OCI-LY7 (cell line): ENCODE data around the gene OGDH. TPM values are rescaled to one million over a fixed set of nuclear protein-coding genes. Genes with fewer than 3 reads are reported as not detected.

Experiments used
- BruUV-seq: library from RNA; stranded (reverse); fragments of 400-500 nt; replicated peaks from 2 replicates; lab custom pipeline; 2021; lab: Mats Ljungman, UMichigan
- CTCF ChIA-PET: fragments of 300-600 bp; sonication (Branson Sonifier 250); formaldehyde crosslinking; loops from one replicate; lab custom pipeline; 2022; ENCODE audit warnings: antibody characterized with exemption; ENCODE audit not compliant: unreplicated experiment; lab: Charles Lee
- POLR2A ChIA-PET: fragments of 300-600 bp; sonication (Branson Sonifier 250); formaldehyde crosslinking; loops from one replicate; lab custom pipeline; 2022; ENCODE audit warnings: antibody characterized with exemption; lab: Charles Lee
- DNase-seq: peaks from one replicate; pipeline ENCODE4 v3.0.0-alpha.2; 2015; ENCODE audit warnings: low spot score
- H2AFZ ChIP-seq: fragments of 200-600 bp; sonication (generic), shearing (Covaris generic); 2 replicates; pipeline ENCODE4 v1.6.1; 2014; ENCODE audit warnings: mild to moderate bottlenecking, antibody characterized with exemption, low read length, moderate library complexity
- H3K27ac ChIP-seq: fragments of 200-600 bp; sonication (generic); 2 replicates; pipeline ENCODE4 v1.5.1; 2014; ENCODE audit warnings: mixed run types, low read depth, mild to moderate bottlenecking, moderate library complexity, low read length, inconsistent platforms; ENCODE audit not compliant: poor library complexity, severe bottlenecking
- H3K36me3 ChIP-seq: fragments of 200-600 bp; sonication (generic); 2 replicates; pipeline ENCODE4 v1.6.1; 2014; ENCODE audit warnings: mild to moderate bottlenecking, antibody characterized with exemption, low read length, moderate library complexity, mixed read lengths; ENCODE audit not compliant: insufficient read depth
- H3K4me1 ChIP-seq: fragments of 200-600 bp; sonication (generic); 2 replicates; pipeline ENCODE4 v1.5.1; 2014; ENCODE audit warnings: mild to moderate bottlenecking, low read length; ENCODE audit not compliant: insufficient read depth, poor library complexity, severe bottlenecking
- H3K4me2 ChIP-seq: fragments of 200-600 bp; sonication (generic); 2 replicates; pipeline ENCODE4 v1.6.1; 2014; ENCODE audit warnings: mild to moderate bottlenecking, low read length
- H3K4me3 ChIP-seq: fragments of 200-600 bp; sonication (generic); 2 replicates; pipeline ENCODE4 v1.5.1; 2014; ENCODE audit warnings: mild to moderate bottlenecking, low read depth, low read length; ENCODE audit not compliant: poor library complexity, severe bottlenecking
- H3K79me2 ChIP-seq: fragments of 200-600 bp; sonication (generic); 2 replicates; pipeline ENCODE4 v1.6.1; 2016; ENCODE audit warnings: low read depth, mild to moderate bottlenecking, low read length, moderate library complexity, mixed read lengths; ENCODE audit not compliant: insufficient read depth
- H3K9me2 ChIP-seq: fragments of 200-600 bp; sonication (generic); 2 replicates; pipeline ENCODE4 v1.6.1; 2016; ENCODE audit warnings: mild to moderate bottlenecking, low read length, mixed read lengths; ENCODE audit not compliant: insufficient read depth
- H3K9me3 ChIP-seq: fragments of 200-600 bp; sonication (generic); 2 replicates; pipeline ENCODE4 v1.6.1; 2014; ENCODE audit warnings: mild to moderate bottlenecking, mixed run types, low read length, mixed read lengths
- H4K20me1 ChIP-seq: fragments of 200-600 bp; sonication (generic); 2 replicates; pipeline ENCODE4 v1.6.1; 2014; ENCODE audit warnings: mild to moderate bottlenecking, antibody characterized with exemption, low read length, moderate library complexity, mixed read lengths; ENCODE audit not compliant: insufficient read depth
- EZH2phosphoT487 ChIP-seq: fragments of 200-600 bp; sonication (generic); IDR thresholded peaks from 2 replicates; pipeline ENCODE4 v1.6.1; 2018; ENCODE audit warnings: low read depth, borderline replicate concordance, mild to moderate bottlenecking, mixed run types, antibody characterized with exemption, low read length, moderate library complexity, mixed read lengths
- intact Hi-C: fragments of 100-400 bp; cut with micrococcal nuclease; formaldehyde crosslinking; loops from one replicate; pipeline ENCODE4 v1.10.0; 2022; ENCODE audit not compliant: unreplicated experiment
- total RNA-seq, 2 experiments: library from RNA; depleted of rRNA in 1 of 2; stranded (reverse); fragments of >200 nt in 1 of 2; shearing (Covaris generic) in 1 of 2; gene quantifications; 2 replicates each; pipeline ENCODE4 v1.2.3, GENCODE V29; 2014 to 2022
- TF ChIP-seq, protein P1 (sequence below): fragments of 200-600 bp; sonication (generic); conservative IDR thresholded peaks from 2 replicates; pipeline ENCODE4 v1.5.1; 2014; ENCODE audit warnings: mild to moderate bottlenecking, antibody characterized with exemption, low read length, moderate library complexity, mixed read lengths

Gene OGDH
- total RNA-seq, 2 experiments from 2014 or later, result 47.6 to 70.9 TPM

DNA sequence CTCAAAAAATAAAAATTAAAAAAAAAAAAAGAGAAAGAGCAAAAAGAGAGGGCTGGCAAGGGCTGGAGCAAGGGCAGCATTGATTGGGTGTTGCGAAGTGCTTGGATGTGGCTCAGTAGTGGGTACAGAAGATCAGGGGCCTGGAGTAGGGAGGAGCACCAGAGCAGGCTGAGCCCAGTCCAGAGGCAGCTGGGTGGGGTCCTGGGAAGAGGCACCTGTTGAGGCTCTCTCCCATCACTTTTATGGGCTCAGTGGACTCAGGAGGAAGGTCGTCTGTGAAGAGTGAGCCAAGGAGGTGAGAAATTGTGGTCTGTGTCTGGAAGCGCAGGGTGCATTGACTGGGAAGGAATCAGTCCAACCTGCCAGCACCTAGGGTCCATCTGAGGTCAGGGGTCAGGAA is 130.5 kb downstream of the OGDH start:
- Histone ChIP-seq H3K4me3 (no peak overlapping the region), H3K9me3 (no peaks in the 10 kb centered on the region), H3K9me2 (no peaks in the 10 kb centered on the region), H2AFZ (no peak overlapping the region), H3K4me1 (no peaks in the 10 kb centered on the region), H3K36me3 (no peaks in the 10 kb centered on the region), H3K27ac (no peak overlapping the region), H3K4me2 (no peak overlapping the region), H3K79me2 (no peaks in the 10 kb centered on the region), H4K20me1 (no peaks in the 10 kb centered on the region)
- TF ChIP-seq, protein P1, sequence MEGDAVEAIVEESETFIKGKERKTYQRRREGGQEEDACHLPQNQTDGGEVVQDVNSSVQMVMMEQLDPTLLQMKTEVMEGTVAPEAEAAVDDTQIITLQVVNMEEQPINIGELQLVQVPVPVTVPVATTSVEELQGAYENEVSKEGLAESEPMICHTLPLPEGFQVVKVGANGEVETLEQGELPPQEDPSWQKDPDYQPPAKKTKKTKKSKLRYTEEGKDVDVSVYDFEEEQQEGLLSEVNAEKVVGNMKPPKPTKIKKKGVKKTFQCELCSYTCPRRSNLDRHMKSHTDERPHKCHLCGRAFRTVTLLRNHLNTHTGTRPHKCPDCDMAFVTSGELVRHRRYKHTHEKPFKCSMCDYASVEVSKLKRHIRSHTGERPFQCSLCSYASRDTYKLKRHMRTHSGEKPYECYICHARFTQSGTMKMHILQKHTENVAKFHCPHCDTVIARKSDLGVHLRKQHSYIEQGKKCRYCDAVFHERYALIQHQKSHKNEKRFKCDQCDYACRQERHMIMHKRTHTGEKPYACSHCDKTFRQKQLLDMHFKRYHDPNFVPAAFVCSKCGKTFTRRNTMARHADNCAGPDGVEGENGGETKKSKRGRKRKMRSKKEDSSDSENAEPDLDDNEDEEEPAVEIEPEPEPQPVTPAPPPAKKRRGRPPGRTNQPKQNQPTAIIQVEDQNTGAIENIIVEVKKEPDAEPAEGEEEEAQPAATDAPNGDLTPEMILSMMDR, result no peak
- TF ChIP-seq EZH2phosphoT487, result no peak
- DNase-seq, result no peak
- BruUV-seq, result no TSS peak
- intact Hi-C loops, result no loop called here
- POLR2A ChIA-PET, result interaction anchor here (0.6 kb wide), 1 partner anchor 100 kb away, joined by 4 read pairs; no protein-coding TSS in a partner anchor
- CTCF ChIA-PET, result no interaction called here

DNA sequence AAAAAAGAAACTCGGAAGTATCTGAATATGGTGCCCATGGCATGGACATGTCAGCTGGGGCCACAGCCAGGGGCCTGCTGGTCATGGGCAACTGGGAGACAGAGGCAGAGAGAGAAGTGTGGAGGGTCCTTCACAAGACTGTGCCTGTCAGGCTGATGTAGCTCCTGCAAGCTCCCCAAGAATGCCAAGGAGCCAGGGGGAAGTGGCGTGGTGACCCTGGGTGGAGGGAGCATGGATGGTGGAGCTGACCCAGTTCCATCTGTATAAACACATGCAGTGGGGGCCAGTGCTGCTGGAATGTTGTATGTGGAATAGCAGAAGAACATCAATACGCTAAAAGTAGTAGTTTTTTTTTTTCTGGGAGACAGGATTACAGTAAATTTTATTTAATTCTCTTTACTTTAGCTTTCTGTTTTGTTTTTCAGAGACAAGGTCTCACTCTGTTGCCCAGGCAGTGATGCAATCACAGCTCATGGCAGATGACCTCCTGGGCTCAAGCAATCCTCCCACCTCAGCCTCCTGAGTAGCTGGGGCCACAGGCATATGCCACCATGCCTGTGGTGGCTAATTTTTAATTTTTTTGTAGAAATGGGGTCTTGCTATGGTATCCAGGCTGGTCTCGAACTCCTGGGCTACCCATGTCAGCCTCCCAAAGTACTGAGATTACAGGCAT is 131.8 kb downstream of the OGDH start:
- ChIA-PET CTCF (no interaction called here), POLR2A (interaction anchor here (0.5 to 0.7 kb wide), 4 partner anchors 13 to 150 kb away, joined by 3 to 5 read pairs (median 4); no protein-coding TSS in a partner anchor)
- Histone ChIP-seq H3K9me2 (no peaks in the 10 kb centered on the region), H3K4me2 (no peak overlapping the region), H2AFZ (no peak overlapping the region), H4K20me1 (no peaks in the 10 kb centered on the region), H3K4me3 (no peak overlapping the region), H3K4me1 (peaks cover 3% of the 10 kb centered on the region), H3K36me3 (no peaks in the 10 kb centered on the region), H3K9me3 (no peaks in the 10 kb centered on the region), H3K27ac (no peak overlapping the region), H3K79me2 (no peaks in the 10 kb centered on the region)
- BruUV-seq, result no TSS peak
- no peak for TF ChIP-seq EZH2phosphoT487
- TF ChIP-seq, protein P1, result no peak
- intact Hi-C loops, result no loop called here
- DNase-seq, result no peak
